GM12873 (cell line): Measurements from ENCODE around the gene BTBD19.

ENCODE experiments used
- CTCF ChIP-seq: IDR thresholded peaks from 2 replicates; pipeline ENCODE4 v1.5.1; 2012; ENCODE audit warnings: low read depth, mild to moderate bottlenecking, moderate library complexity, low read length, control low read depth; ENCODE audit not compliant: insufficient read depth; ENCODE audit errors: missing control alignments

Gene BTBD19

GRCh38 chr1:44785501-44786137 lies 22.7 kb upstream of the BTBD19 start:
- no peak for TF ChIP-seq CTCF

- peak; percentile 100 for TF ChIP-seq CTCF
Observed at GRCh38 chr1:44786138-44786840, 22.0 kb upstream of the BTBD19 start.

GRCh38 chr1:44786841-44787426 lies 21.4 kb upstream of the BTBD19 start:
- no peak for TF ChIP-seq CTCF

- TF ChIP-seq CTCF: no peak
Observed at GRCh38 chr1:44787506-44787905, 20.8 kb upstream of the BTBD19 start.

- no peak for TF ChIP-seq CTCF
Observed at GRCh38 chr1:44788120-44788860, 20.0 kb upstream of the BTBD19 start, which contains the start of gene BEST4. Gene BEST4, minus strand, starts transcription at chr1:44788170. Its CDS starts 465 bp downstream, at chr1:44787705.

GRCh38 chr1:44790968-44791801 lies 17.1 kb upstream of the BTBD19 start:
- TF ChIP-seq CTCF: no peak
